ENCODE measurements around the gene LBP. TPM values are rescaled to one million over a fixed set of nuclear protein-coding genes. Genes with fewer than 3 reads are reported as not detected.
"Not testable (repeated sequence)": the region's sequence is repeated elsewhere in the genome, so short reads cannot be mapped to it uniquely, and the experiment has no call there.

Gene LBP
- total RNA-seq, 3 donors from 2014 or later: 0.14 to 0.34 TPM; not detected in 1

DNA sequence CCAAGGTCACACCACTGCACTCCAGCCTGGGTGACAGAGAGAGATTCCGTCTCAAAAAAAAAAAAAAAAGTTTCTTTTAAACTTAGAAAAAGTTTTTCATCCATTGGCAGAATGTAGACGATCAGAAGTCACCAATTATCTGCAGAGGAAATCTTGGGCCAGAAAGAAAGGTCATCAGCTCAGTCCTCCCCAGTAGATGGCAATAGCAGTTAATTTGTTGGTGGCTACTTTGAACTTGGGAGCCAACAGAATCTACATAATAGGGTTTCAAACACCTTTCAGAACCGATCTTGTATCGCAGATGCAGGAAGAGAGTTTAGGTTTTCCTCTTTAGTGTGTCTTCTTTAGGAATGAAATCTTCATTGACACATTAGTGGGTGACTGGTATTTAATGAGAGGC lies 41.7 kb downstream of the LBP start:
- ATAC-seq: no peak
- Histone ChIP-seq H3K4me1 (ENCODE audit: low read depth) (no peaks in the 10 kb centered on the region), H3K9me3 (no peaks in the 10 kb centered on the region), H3K36me3 (ENCODE audit: low read depth) (no peaks in the 10 kb centered on the region), H3K4me3 (no peak overlapping the region)
- TF ChIP-seq, protein P1, sequence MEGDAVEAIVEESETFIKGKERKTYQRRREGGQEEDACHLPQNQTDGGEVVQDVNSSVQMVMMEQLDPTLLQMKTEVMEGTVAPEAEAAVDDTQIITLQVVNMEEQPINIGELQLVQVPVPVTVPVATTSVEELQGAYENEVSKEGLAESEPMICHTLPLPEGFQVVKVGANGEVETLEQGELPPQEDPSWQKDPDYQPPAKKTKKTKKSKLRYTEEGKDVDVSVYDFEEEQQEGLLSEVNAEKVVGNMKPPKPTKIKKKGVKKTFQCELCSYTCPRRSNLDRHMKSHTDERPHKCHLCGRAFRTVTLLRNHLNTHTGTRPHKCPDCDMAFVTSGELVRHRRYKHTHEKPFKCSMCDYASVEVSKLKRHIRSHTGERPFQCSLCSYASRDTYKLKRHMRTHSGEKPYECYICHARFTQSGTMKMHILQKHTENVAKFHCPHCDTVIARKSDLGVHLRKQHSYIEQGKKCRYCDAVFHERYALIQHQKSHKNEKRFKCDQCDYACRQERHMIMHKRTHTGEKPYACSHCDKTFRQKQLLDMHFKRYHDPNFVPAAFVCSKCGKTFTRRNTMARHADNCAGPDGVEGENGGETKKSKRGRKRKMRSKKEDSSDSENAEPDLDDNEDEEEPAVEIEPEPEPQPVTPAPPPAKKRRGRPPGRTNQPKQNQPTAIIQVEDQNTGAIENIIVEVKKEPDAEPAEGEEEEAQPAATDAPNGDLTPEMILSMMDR (IDR thresholded peaks at IDR 0.05): no peak
- intact Hi-C loops (cut with DNase I, micrococcal nuclease): no loop called here
- DNase-seq: no peak

DNA sequence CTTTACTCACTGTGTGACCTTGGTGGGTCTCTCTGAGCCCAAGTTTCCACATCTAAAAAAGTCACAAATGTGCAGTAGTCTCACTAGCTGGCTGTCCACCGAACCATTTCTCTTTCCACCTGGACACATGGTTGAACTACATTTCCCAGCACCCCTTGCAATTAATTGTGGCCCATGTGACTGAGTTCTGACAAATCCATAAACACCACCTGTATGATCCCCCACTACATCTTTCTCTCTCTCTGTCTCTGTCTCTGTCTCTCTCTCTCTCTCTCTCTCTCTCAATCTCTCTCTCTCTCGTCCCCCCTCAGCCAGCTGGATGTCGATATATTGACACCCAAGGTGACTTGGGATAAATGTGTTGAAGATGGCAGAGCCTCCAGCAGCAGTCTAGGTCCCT lies 46.1 kb downstream of the LBP start:
- H3K9me3 ChIP-seq: no peaks in the 10 kb centered on the region
- DNase-seq: no peak
- intact Hi-C loops (cut with DNase I, micrococcal nuclease): no loop called here
- H3K4me3 ChIP-seq: no peak overlapping the region
- no peaks in the 10 kb centered on the region for H3K4me1 ChIP-seq (ENCODE audit: low read depth)
- TF ChIP-seq, protein P1 (IDR thresholded peaks at IDR 0.05): no peak
- no peaks in the 10 kb centered on the region for H3K36me3 ChIP-seq (ENCODE audit: low read depth)
- no peak for ATAC-seq

DNA sequence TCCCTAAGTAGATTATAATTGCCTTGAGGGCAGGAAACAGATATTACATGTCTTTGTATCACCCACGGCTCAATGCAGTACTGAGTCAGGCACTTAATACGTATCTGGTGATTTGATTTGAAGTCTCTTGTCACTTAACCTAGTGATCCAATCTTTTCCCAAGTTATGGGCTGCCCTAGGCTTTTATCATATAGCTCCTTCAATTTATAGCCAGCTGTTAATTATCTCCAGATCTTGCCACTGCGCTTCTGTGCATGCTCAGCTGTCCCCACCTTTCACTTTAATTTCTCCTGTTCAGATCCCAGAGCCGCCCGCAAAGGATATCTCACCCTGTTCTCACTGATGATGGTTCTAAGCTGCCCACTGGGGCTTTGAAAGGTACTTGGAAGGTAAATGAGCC lies 47.0 kb downstream of the LBP start:
- Histone ChIP-seq H3K9me3 (no peaks in the 10 kb centered on the region), H3K4me3 (no peak overlapping the region), H3K36me3 (ENCODE audit: low read depth) (no peaks in the 10 kb centered on the region), H3K4me1 (ENCODE audit: low read depth) (no peaks in the 10 kb centered on the region)
- no peak for DNase-seq
- intact Hi-C loops (cut with DNase I, micrococcal nuclease): no loop called here
- no peak for ATAC-seq
- TF ChIP-seq, protein P1 (IDR thresholded peaks at IDR 0.05): no peak

DNA sequence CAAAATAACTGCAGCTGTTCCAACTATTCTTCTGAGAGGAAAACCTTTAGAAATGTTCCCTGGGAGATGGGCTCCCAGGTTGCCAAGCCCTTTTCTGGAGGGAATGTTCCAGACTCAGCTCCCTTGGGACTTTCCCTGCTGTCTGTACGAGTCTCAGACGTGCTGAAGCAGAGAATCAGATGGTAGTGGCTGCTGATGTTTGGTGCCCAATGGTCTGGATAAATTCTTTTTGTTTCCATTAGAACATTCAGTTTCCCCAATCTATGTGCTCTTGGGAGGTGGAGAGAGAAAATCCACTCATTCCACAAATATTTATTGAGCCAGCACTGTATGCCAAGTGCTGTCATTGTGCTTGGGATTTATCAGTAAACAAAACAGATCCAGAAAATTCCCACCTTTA lies 48.9 kb downstream of the LBP start:
- no peak overlapping the region for H3K4me3 ChIP-seq
- H3K4me1 ChIP-seq (ENCODE audit: low read depth): no peaks in the 10 kb centered on the region
- TF ChIP-seq, protein P1 (IDR thresholded peaks at IDR 0.05): no peak
- intact Hi-C loops (cut with DNase I, micrococcal nuclease): no loop called here
- ATAC-seq (no peak), DNase-seq (no peak)
- H3K36me3 ChIP-seq (ENCODE audit: low read depth): no peaks in the 10 kb centered on the region
- H3K9me3 ChIP-seq: no peaks in the 10 kb centered on the region

DNA sequence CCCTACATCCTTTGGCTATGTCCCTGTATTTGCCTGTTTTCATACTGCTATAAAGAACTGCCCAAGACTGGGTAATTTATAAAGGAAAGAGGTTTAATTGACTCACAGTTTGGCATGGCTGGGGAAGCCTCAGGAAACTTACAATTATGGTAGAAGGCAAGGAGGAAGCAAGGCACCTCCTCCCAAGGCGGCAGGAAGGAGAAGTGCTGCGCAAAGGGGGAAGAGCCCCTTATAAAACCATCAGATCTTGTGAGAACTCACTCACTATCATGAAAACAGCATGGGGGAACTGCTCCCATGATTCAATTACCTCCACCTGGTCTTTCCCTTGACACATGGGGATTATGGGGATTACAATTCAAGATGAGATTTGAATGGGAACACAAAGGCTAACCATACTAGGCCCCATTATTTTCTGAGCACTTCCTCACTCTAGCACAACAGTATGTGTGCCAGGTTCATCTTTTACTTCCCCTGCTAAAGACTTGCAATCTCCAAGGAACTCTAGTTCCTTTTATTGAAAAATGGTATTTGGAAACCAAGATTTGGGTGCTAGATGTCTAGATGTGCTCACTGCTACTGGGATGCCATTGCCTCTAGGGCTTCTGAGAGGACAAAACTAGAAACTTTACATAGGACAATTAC lies 49.6 kb downstream of the LBP start:
- ATAC-seq: not testable (repeated sequence)

DNA sequence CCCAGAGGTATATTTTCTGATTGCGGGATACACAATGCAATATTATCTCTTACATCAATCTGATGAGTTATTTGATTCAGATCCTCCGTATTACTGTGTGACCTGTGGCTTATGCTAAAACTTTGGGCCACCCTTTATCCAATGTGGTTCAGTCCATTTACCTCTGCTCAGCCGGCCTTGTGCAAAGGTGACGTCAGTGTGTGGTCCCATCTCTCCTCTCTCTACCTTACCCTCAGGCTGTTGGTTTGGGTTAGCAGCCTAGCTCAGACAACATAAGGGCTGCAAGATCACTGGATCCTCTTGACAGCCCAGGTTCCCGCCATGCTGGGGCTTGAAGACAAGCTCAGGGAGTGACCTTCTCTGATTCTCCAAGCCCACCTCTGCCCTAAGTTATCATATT lies 55.8 kb downstream of the LBP start:
- TF ChIP-seq, protein P1 (IDR thresholded peaks at IDR 0.05): no peak
- DNase-seq (no peak), ATAC-seq (no peak)
- Histone ChIP-seq H3K9me3 (no peaks in the 10 kb centered on the region), H3K36me3 (ENCODE audit: low read depth) (no peaks in the 10 kb centered on the region), H3K4me1 (ENCODE audit: low read depth) (no peaks in the 10 kb centered on the region), H3K4me3 (no peak overlapping the region)
- intact Hi-C loops (cut with DNase I, micrococcal nuclease): no loop called here

More for the DNA sequence above, 49.6 kb downstream of the LBP start:
- H3K9me3 ChIP-seq; H3K4me1 ChIP-seq (ENCODE audit: low read depth); DNase-seq; H3K36me3 ChIP-seq (ENCODE audit: low read depth); intact Hi-C loops (cut with DNase I, micrococcal nuclease); H3K4me3 ChIP-seq: not testable (repeated sequence)

Data from mucosa of descending colon (tissue), 3 donors.